ENCODE measurements around the gene PANK1.

GRCh38 chr10:89670926-89671325 lies 25.9 kb upstream of the PANK1 start:
- TF ChIP-seq CTCF (conservative IDR thresholded peaks at IDR 0.05; ENCODE audit: low read length) = no peak
- TF ChIP-seq EZH2phosphoT487 (IDR thresholded peaks at IDR 0.05; ENCODE audit: borderline replicate concordance, low read depth, low read length) = no peak
